ENCODE results near the gene BRIP1. TPM values are rescaled to one million over a fixed set of nuclear protein-coding genes. Genes with fewer than 3 reads are reported as not detected.
"Not testable (repeated sequence)": the region's sequence is repeated elsewhere in the genome, so short reads cannot be mapped to it uniquely, and the experiment has no call there.

BRIP1 gene
- total RNA-seq, 1 experiment from 2014 or later = 38.4 TPM

GRCh38 chr17:61698244-61698643 is 165.1 kb downstream of the BRIP1 start:
- Histone ChIP-seq H3K36me3 (peaks cover 15% of the 10 kb centered on the region), H3K4me1 (no peaks in the 10 kb centered on the region), H3K9me3 (replicated peaks) (peaks cover 38% of the 10 kb centered on the region), H3K27ac (no peak overlapping the region), H3K4me3 (no peak overlapping the region), H3K27me3 (no peaks in the 10 kb centered on the region)
- no peak for DNase-seq

- Histone ChIP-seq H3K4me3 (no peak overlapping the region), H3K27ac (no peak overlapping the region), H3K27me3 (no peaks in the 10 kb centered on the region), H3K4me1 (no peaks in the 10 kb centered on the region), H3K36me3 (peaks cover 21% of the 10 kb centered on the region), H3K9me3 (replicated peaks) (peaks cover 26% of the 10 kb centered on the region)
- no peak for DNase-seq
Measured at GRCh38 chr17:61695779-61696337, 167.5 kb downstream of the BRIP1 start.

DNA sequence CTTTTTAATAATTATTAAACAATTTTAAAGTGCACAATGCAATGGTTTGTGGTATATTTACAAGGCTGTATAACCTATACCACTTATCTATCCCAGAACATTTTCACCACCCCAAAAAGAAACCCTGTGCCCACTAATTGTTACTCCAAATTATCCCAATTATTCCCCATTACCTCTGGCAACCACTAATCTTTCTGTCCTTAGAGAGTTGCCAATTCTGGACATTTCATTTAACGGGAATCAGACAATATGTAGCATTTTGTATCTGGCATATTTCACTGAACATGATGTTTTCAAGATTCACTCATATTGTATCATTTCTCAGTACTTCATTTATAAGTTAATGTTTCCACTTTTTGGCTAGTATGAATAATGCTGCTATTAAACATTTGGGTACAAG is 169.2 kb downstream of the BRIP1 start:
- no peak for DNase-seq
- no peak overlapping the region for H3K27ac ChIP-seq
- no peak overlapping the region for H3K4me3 ChIP-seq

DNA sequence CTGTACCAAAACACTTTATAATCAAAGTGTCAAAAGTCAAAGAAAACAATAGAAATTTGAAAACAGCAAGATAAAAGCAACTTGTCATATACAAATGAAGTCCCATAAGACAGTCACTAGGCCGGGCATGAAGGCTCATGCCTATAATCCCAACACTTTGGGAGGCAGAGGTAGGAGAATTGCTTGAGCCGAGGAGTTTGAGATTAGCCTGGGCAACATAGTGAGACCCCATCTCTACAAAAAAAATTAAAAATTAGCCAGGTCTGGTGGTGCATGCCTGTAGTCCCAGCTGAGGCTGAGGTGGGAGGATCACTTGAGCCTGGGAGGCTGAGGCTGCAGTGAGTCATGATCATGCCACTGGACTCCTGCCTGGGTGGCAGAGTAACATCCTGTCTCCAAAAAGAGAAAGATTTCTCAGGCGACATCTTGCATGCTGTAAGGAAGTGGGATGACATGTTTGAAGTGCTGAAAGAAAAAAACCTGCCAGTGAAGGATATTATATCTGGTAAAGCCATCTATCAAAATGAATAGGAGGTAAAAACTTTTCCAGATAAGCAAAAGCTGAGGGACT is 173.6 kb downstream of the BRIP1 start:
- Histone ChIP-seq H3K27ac (no peak overlapping the region), H3K27me3 (no peaks in the 10 kb centered on the region), H3K4me3 (no peak overlapping the region), H3K9me3 (replicated peaks) (no peaks in the 10 kb centered on the region), H3K4me1 (no peaks in the 10 kb centered on the region), H3K36me3 (peaks cover 56% of the 10 kb centered on the region)
- DNase-seq = no peak

More for the DNA sequence above, 169.2 kb downstream of the BRIP1 start:
- Histone ChIP-seq H3K9me3 (replicated peaks) (peaks cover 11% of the 10 kb centered on the region; the same call in 1 of the 2 replicates), H3K4me1 (no peaks in the 10 kb centered on the region), H3K36me3 (peaks cover 24% of the 10 kb centered on the region), H3K27me3 (no peaks in the 10 kb centered on the region)

DNA sequence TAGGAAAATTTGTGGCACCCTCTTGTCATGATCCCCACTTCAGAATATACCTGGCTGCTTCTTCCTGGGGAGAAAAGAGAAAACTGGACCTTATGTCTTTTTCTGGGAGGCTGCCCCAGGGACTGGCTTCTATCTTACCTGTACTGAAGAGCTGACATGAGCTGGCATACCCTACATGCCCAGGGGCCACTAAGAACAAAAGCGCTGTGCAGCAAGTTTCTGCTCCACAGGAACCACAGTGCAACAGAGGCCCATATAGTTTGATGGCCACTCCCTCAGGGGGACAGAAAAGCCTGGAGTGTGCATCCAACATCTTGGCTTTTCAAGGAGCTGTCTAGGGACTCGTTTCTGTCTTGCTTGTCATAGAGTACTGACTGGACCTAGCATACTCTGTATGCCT is 175.6 kb downstream of the BRIP1 start:
- DNase-seq = no peak
- no peak overlapping the region for H3K27ac ChIP-seq
- no peaks in the 10 kb centered on the region for H3K4me1 ChIP-seq
- H3K36me3 ChIP-seq = peaks cover 72% of the 10 kb centered on the region
- no peaks in the 10 kb centered on the region for H3K9me3 ChIP-seq (replicated peaks)
- no peak overlapping the region for H3K4me3 ChIP-seq
- no peaks in the 10 kb centered on the region for H3K27me3 ChIP-seq

GRCh38 chr17:61686113-61686512 is 177.2 kb downstream of the BRIP1 start:
- Histone ChIP-seq H3K27ac (no peak overlapping the region), H3K4me1 (no peaks in the 10 kb centered on the region), H3K4me3 (no peak overlapping the region), H3K27me3 (no peaks in the 10 kb centered on the region), H3K9me3 (replicated peaks) (no peaks in the 10 kb centered on the region), H3K36me3 (peaks cover 66% of the 10 kb centered on the region)
- DNase-seq = no peak

DNA sequence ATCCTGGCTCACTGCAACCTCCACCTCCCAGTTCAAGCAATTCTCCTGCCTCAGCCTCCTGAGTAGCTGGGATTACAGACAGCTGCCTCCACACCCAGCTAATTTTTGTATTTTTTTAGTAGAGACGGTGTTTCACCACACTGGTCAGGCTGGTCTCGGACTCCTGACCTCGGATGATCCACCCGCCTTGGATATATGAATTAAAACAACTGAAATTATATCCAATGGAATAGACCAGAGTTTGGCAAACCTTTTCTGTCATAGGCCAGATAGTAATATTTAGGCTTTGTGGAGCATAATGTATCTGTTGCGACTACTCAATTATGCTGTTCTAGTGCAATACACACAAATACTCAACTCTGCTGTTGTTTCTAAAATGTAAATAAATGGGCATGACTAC is 178.5 kb downstream of the BRIP1 start:
- Histone ChIP-seq H3K9me3 (replicated peaks) (no peaks in the 10 kb centered on the region), H3K27me3 (no peaks in the 10 kb centered on the region), H3K4me1 (no peaks in the 10 kb centered on the region), H3K27ac (no peak overlapping the region), H3K36me3 (peaks cover 62% of the 10 kb centered on the region), H3K4me3 (no peak overlapping the region)
- no peak for DNase-seq

DNA sequence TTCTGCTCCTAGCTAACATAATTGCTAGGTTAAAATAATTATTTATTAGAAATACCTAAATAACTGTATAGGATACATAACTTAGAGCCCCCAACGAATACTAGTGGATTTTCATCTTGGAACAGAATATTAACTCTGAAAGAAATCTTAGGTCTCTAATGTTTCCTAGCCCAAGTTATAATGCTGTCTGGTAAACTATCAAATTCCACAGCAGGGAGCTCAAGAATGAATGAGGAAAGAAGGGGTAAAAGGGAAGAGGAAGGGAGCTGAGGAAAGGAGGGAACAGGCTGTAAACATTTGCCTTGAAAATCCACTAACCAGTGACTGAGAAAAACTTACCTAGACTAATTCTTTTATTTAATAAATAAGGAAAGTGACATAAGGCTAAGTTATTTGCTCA is 179.2 kb downstream of the BRIP1 start:
- no peaks in the 10 kb centered on the region for H3K27me3 ChIP-seq
- no peak overlapping the region for H3K27ac ChIP-seq
- DNase-seq = no peak
- peaks cover 61% of the 10 kb centered on the region for H3K36me3 ChIP-seq
- no peak overlapping the region for H3K4me3 ChIP-seq
- no peaks in the 10 kb centered on the region for H3K4me1 ChIP-seq
- no peaks in the 10 kb centered on the region for H3K9me3 ChIP-seq (replicated peaks)

- Histone ChIP-seq H3K9me3 (replicated peaks) (no peaks in the 10 kb centered on the region), H3K4me3 (no peak overlapping the region), H3K4me1 (no peaks in the 10 kb centered on the region), H3K27ac (no peak overlapping the region), H3K36me3 (peaks cover 53% of the 10 kb centered on the region), H3K27me3 (no peaks in the 10 kb centered on the region)
- DNase-seq = no peak
Measured at GRCh38 chr17:61683466-61683865, 179.9 kb downstream of the BRIP1 start.

DNA sequence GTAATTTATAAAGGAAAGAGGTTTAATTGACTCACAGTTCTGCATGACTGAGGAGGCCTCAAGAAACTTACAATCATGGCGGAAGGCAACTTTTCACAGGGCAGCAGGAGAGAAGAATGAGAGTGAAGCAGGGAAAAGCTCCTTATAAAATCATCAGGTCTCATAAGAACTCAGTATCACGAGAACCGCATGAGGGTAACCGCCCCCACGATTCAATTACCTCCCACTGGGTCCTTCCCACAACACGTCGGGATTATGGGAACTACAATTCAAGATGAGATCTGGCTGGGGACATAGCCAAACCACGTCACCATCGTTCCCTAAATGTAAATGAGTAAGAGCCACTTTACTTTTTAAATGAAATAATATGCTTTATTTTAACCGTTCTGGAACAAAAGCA is 182.4 kb downstream of the BRIP1 start:
- H3K36me3 ChIP-seq = peaks cover 35% of the 10 kb centered on the region
- 0 out of 2 replicates have a peak, but pooled peaks cover 6% of the 10 kb centered on the region for H3K9me3 ChIP-seq (replicated peaks)
- no peak for DNase-seq
- no peaks in the 10 kb centered on the region for H3K4me1 ChIP-seq
- H3K27me3 ChIP-seq = no peaks in the 10 kb centered on the region
- no peak overlapping the region for H3K27ac ChIP-seq
- H3K4me3 ChIP-seq = no peak overlapping the region

- H3K9me3 ChIP-seq (replicated peaks) = 0 out of 2 replicates have a peak, but pooled peaks cover 6% of the 10 kb centered on the region
- DNase-seq = peak in 1 of 2 experiments; percentile 36
- H3K27ac ChIP-seq = no peak overlapping the region
- H3K36me3 ChIP-seq = peaks cover 13% of the 10 kb centered on the region
- H3K27me3 ChIP-seq = no peaks in the 10 kb centered on the region
- H3K4me1 ChIP-seq = no peaks in the 10 kb centered on the region
- no peak overlapping the region for H3K4me3 ChIP-seq
Measured at GRCh38 chr17:61678339-61678738, 185.0 kb downstream of the BRIP1 start.

DNA sequence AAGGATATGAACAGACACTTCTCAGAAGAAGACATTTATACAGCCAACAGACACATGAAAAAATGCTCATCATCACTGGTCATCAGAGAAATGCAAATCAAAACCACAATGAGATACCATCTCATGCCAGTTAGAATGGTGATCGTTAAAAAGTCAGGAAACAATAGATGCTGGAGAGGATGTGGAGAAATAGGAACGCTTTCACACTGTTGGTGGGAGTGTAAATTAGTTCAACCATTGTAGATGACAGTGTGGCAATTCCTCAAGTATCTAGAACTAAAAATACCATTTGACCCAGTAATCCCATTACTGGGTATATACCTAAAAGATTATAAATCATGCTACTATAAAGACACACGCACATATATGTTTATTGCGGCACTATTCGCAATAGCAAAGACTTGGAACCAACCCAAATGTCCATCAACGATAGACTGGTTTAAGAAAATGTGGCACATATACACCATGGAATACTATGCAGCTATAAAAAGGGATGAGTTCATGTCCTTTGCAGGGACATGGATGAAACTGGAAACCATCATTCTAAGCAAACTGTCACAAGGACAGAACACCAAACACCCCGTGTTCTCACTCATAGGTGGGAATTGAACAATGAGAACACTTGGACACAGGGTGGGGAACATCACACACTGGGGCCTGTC is 186.0 kb downstream of the BRIP1 start:
- H3K36me3 ChIP-seq = peaks cover 10% of the 10 kb centered on the region
- DNase-seq; H3K9me3 ChIP-seq (replicated peaks); H3K27me3 ChIP-seq; H3K4me3 ChIP-seq; H3K27ac ChIP-seq; H3K4me1 ChIP-seq: not testable (repeated sequence)

GRCh38 chr17:61676522-61676921 is 186.8 kb downstream of the BRIP1 start:
- not testable (repeated sequence) for H3K4me3 ChIP-seq, H3K27ac ChIP-seq

DNA sequence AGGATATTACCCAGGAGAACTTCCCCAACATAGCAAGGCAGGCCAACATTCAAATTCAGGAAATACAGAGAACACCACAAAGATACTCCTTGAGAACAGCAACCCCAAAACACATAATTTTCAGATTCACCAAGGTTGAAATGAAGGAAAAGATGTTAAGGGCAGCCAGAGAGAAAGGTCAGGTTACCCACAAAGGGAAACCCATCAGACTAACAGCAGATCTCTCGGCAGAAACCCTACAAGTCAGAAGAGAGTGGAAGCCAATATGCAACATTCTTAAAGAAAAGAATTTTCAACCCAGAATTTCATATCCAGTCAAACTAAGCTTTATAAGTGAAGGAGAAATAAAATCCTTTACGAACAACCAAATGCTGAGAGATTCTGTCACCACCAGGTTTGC is 188.7 kb downstream of the BRIP1 start:
- H3K4me3 ChIP-seq; DNase-seq; H3K4me1 ChIP-seq; H3K9me3 ChIP-seq (replicated peaks); H3K27me3 ChIP-seq; H3K27ac ChIP-seq; H3K36me3 ChIP-seq: not testable (repeated sequence)

More at GRCh38 chr17:61676522-61676921, 186.8 kb downstream of the BRIP1 start:
- H3K4me1 ChIP-seq; DNase-seq; H3K9me3 ChIP-seq (replicated peaks); H3K36me3 ChIP-seq; H3K27me3 ChIP-seq: not testable (repeated sequence)

DNA sequence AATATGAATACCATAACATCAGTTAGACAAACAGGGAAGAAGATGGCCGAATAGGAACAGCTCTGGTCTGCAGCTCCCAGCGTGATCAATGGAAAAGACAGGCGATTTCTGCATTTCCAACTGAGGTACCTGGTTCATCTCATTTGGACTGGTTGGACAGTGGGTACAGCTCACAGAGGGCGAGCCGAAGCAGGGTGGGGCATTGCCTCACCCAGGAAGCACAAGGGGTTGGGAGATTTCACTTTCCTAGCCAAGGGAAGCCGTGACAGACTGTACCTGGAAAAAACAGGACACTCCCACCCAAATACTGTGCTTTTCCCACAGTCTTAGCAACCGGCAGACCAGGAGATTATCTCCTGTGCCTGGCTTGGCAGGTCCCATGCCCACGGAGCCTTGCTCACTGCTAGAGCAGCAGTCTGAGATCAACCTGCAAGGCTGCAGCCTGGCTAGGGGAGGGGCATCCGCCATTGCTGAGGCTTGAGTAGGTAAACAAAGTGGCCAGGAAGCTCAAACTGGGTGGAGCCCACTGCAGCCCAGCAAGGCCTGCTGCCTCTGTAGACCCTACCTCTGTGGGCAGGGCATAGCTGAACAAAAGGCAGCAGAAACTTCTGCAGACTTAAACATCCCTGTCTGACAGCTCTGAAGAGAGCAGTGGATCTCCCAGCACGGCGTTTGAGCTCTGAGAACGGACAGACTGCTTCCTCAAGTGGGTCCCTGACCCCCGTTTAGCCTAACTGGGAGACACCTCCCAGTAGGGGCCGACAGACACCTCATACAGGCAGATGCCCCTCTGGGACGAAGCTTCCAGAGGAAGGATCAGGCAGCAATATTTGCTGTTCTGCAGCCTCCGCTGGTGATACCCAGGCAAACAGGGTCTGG is 190.1 kb downstream of the BRIP1 start:
- H3K27ac ChIP-seq; H3K4me1 ChIP-seq; H3K9me3 ChIP-seq (replicated peaks); H3K4me3 ChIP-seq; H3K36me3 ChIP-seq; H3K27me3 ChIP-seq; DNase-seq: not testable (repeated sequence)
